HG03135 (cell line): ENCODE data around the gene NAV1.
"Not testable (repeated sequence)": the region's sequence is repeated elsewhere in the genome, so short reads cannot be mapped to it uniquely, and the experiment has no call there.

Experiments
- ATAC-seq: cut with Tn5 transposase; IDR thresholded peaks from one replicate; pipeline ENCODE4 v1.9.1; 2021; ENCODE audit warnings: mild to moderate bottlenecking, moderate library complexity; ENCODE audit not compliant: unreplicated experiment

The NAV1 gene

GRCh38 chr1:201545851-201546492 is 7.0 kb downstream of the NAV1 start:
- no peak for ATAC-seq

DNA sequence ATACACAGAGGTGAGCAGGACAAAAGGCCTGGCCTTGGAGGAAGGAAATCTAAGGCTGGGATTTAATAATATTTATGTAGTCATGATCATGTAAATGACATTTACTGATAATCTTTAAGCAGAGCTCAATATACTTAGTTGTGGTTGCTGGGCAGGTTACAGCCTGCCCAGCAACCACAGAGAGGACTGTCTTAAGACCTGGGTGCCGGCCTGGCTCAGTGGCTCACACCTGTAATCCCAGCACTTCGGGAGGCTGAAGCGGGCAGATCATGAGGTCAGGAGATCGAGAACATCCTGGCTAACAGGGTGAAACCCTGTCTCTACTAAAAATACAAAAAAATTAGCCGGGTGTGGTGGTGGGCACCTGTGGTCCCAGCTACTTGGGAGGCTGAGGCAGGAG is 10.6 kb downstream of the NAV1 start:
- ATAC-seq, result not testable (repeated sequence)

DNA sequence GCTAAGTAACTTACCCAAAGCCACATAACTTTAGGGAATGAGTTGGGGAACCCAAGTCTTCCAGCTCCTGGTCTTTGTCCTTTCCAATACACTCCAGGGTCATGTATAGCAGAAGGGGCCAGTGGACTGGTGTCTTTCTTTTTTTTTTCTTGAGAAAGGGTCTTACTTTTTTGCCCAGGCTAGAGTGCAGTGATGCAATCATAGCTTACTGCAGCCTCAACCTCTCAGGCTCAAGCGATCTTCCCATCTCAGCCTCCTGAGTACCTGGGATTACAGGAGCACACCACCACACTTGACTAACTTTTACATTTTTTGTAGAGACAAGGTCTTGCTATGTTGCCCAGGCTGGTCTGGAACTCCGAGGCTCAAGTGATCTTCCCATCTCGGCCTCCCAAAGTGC is 12.2 kb downstream of the NAV1 start:
- no peak for ATAC-seq

GRCh38 chr1:201551877-201552731 is 13.2 kb downstream of the NAV1 start:
- no peak for ATAC-seq

DNA sequence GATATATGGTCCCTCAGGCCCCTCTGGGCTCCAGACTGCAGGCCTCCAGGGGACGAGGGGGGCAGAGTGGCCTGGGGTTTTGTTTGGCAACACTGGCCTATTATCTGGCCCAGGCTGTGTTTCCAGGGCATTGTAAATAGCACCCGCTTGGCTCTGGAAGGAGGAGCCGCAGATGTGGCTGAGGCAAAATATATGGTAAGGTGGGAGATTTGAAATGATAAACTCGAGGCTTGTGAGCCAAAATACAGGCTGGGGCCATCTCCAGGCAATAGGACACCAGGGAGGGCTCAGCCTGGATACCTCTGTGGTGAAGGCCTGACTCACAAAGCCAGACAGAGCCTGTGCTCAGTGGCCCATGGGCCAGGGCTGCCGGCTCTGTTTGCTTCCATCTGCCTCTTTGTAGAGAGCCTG is 14.0 kb downstream of the NAV1 start:
- no peak for ATAC-seq

GRCh38 chr1:201553496-201554189 is 14.7 kb downstream of the NAV1 start:
- no peak for ATAC-seq

DNA sequence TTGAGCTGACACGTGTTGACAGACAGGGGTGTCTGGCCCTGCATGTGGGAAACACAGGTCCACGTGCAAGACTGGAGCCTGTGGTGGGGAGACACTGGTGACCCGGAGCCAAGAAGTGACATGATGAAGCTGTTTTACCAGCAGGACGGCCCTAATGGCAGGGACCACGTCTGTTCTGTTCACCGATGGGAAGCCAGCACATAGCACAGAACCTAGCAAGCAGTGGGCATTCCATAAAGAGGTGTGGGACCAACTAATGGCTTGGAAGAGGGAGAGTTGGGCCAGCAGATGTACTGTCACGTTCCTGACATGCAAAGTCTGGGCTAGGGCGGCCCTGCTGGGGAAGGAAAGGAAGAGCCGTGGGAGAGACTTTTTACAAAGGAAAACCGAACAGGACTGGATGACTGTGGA is 15.3 kb downstream of the NAV1 start:
- no peak for ATAC-seq

GRCh38 chr1:201554789-201555592 is 16.1 kb downstream of the NAV1 start:
- ATAC-seq, result no peak

DNA sequence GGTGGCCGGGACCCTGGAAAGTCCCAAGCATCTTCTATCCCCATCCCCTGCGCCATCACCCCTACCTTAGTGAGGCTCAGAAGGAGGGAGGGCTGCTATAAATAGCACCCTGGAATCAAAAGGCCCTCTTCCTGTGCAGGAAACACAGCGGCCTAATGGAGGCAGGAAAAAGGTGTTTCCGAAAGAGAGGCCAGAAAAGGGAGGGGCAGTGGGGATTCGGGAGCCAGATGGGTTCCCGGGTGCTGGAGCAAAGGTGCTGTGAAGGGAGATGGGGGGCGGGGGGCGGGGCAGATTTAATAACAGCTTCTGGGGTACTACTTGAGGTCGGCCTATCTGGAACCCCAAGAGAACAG is 16.6 kb downstream of the NAV1 start:
- no peak for ATAC-seq

DNA sequence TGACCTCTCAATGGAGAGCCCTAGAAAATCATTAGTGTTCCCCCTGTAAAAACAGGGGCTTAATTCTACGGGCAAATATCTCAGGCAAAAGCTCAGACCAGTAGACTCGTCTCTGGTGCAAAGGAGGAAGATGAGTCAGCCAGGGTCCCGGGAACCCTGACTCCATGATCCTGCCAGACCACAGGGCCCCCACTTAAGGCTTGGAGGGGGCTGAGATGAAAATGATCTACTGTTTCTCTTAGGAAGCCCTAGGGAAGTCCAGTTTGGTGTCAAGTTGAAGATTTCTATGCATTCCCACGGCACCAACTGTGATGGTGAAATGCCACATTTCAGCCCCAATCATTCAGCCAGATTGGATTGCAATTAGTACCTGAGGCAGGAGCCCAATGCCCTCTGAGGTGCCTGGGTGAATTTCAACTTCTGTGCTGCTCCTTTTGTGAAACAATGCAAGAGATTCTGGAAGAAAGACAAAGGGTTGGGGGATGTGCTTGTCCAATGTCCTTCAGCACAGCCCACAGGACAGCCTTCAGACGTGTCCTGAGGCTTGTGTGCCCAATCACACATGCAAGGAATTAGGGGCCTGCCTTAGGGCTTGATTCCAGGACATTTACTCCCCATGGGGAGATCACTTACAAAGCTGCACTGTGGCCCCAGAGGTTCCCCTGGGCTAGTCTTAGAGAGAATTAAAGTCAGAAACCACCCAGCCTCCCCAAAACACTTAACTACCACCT is 18.1 kb downstream of the NAV1 start:
- no peak for ATAC-seq

DNA sequence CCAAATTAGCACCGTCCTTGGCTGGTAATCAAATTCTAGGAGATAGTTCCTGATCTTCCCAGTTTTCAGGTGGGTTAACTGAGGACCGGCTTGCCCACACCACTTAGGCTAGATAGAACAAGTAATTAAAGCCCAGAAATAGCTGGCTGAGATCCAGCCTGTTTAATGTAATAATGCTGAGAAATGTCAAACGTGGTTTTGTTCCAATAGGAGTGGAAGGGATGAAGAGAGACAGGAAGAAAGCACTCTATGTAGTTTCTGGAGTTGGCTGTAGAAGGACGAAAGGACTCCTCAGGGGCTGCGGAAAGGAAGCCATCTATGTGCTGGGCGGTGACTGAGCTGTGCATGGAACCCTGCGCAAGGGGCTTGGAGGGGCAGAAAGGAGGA is 18.6 kb downstream of the NAV1 start:
- ATAC-seq, result no peak

GRCh38 chr1:201559679-201560162 is 20.8 kb downstream of the NAV1 start:
- no peak for ATAC-seq

- no peak for ATAC-seq
Measured at GRCh38 chr1:201560328-201561194, 21.6 kb downstream of the NAV1 start.

GRCh38 chr1:201561195-201561564 is 22.3 kb downstream of the NAV1 start:
- no peak for ATAC-seq

GRCh38 chr1:201561601-201562000 is 22.7 kb downstream of the NAV1 start:
- ATAC-seq, result no peak

GRCh38 chr1:201562257-201562656 is 23.3 kb downstream of the NAV1 start:
- ATAC-seq, result no peak

DNA sequence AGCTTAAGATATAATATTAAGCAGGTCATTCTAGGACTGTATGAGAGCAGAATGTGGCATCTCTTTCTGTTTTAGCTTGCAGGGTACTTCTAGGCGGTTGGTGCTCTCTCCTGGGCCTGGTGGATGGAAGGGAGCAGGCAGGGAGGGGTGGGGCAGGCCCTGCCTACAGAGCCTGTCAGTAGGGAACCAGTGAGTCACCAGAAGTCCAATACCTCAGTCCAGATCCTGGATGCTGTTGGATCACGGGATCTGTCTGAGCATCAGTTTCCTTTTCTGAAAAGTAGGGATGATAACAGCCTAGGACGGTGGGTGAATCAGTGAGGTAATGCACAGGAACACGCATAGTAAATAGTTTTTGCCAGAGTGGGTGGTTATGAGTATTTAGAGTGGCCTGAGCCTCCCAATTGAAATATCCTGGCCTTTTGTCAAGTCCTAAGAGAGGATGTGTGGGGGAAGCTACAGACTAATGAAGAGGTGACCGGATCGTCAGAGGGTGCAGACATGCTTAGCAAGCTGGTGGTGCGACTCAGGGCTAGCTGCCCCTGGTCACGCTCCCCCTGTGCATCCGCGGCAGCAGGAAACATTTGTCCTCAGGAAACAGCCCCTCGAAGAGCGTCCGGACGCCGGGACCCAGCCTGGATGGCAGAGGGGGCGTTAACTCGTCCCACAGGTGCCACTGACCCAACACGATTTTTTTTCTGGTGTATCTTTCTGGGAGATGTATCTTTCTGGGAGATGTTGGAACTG is 23.9 kb downstream of the NAV1 start:
- ATAC-seq, result no peak

DNA sequence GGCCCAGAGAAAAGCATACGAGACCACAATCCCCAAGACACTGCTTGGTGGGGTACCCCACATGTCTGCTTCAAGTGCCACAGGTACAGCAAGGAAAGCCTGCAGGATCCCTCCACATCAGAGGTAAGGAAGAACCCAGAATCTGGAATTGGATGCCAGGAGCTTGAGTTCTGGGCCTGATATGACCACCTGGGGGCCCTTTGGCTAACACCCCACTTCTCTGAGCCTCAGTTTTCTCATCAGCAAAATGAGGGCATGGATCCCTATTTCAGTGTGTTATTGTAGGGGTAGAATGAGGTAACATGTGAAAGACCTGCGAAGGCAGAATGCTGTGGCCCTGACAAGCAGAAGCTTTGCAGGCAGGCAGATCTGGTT is 24.5 kb downstream of the NAV1 start:
- no peak for ATAC-seq

DNA sequence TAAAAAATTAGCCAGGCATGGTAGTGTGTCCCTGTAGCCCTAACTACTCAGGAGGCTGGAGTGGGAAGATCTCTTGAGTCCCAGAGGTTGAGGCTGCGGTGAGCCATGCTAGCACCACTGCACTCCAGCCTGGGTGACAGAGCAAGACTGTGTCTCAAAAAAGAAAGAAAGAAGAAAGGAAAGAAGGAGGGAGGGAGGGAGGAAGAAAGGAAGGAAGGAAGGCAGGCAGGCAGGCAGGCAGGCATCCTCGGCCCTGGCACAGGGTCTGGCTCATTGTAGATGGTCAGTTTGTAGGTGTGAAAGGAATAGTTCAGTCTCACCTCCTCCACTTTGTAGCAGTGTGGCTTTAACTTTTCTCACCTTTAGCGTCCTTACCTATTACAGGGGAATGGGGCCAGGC is 25.0 kb downstream of the NAV1 start:
- no peak for ATAC-seq
